Suprapubic skin (tissue), 4 donors: ENCODE measurements around the gene ADAMTS12.

Experiments used
- CTCF ChIP-seq, 2 donors: fragments of 200-600 bp in 1 of 2; fragments of 450-650 bp in 1 of 2; sonication (generic) in 1 of 2; IDR thresholded peaks; one replicate each; pipeline ENCODE4 v1.5.1; 2016 to 2019; ENCODE audit warnings: antibody characterized with exemption in 2 of 2, mild to moderate bottlenecking in 1 of 2, moderate library complexity in 1 of 2
- EP300 ChIP-seq: sonication (generic); formaldehyde crosslinking; IDR thresholded peaks from one replicate; pipeline ENCODE4 v1.6.1; 2017; ENCODE audit warnings: antibody characterized with exemption
- POLR2A ChIP-seq, 2 donors: fragments of 450-650 bp; IDR thresholded peaks; one replicate each; pipeline ENCODE4 v1.6.1; 2017; ENCODE audit warnings: antibody characterized with exemption in 2 of 2, mild to moderate bottlenecking in 2 of 2, moderate library complexity in 2 of 2
- POLR2AphosphoS5 ChIP-seq, 3 donors: sonication (generic); formaldehyde crosslinking; IDR thresholded peaks; one replicate each; pipeline ENCODE4 v1.6.1; 2017; ENCODE audit warnings: antibody characterized with exemption in 3 of 3

GRCh38 chr5:33843579-33843978 is 48.2 kb downstream of the ADAMTS12 start:
- TF ChIP-seq EP300 (no peak), POLR2A (IDR thresholded peaks at IDR 0.05) (no peak), CTCF (IDR thresholded peaks at IDR 0.05) (no peak), POLR2AphosphoS5 (IDR thresholded peaks at IDR 0.05) (no peak)
